Loucy (cell line): ENCODE measurements around the gene DENND2D.

Experiments
- H2AFZ ChIP-seq: fragments of 200-600 bp; sonication (generic); 2 replicates; pipeline ENCODE4 v1.6.0; 2016; ENCODE audit warnings: antibody characterized with exemption, mild to moderate bottlenecking, low read length, moderate library complexity
- H3F3A ChIP-seq: fragments of 200-600 bp; 2 replicates; pipeline ENCODE4 v1.6.0; 2016; ENCODE audit warnings: antibody characterized with exemption, low read depth, mild to moderate bottlenecking
- H3K27me3 ChIP-seq: fragments of 200-600 bp; sonication (generic); 2 replicates; pipeline ENCODE4 v1.6.1; 2014; ENCODE audit warnings: low read length, mild to moderate bottlenecking; ENCODE audit not compliant: insufficient read depth, poor library complexity, severe bottlenecking
- H3K36me3 ChIP-seq: fragments of 200-600 bp; sonication (generic); 2 replicates; pipeline ENCODE4 v1.6.1; 2016; ENCODE audit warnings: low read length; ENCODE audit not compliant: insufficient read depth
- H3K4me1 ChIP-seq: fragments of 200-600 bp; sonication (generic); 2 replicates; pipeline ENCODE4 v1.5.1; 2014; ENCODE audit warnings: low read length, mild to moderate bottlenecking; ENCODE audit not compliant: insufficient read depth, poor library complexity, severe bottlenecking
- H3K4me2 ChIP-seq: fragments of 200-600 bp; sonication (generic); 2 replicates; pipeline ENCODE4 v1.6.0; 2014; ENCODE audit warnings: antibody characterized with exemption, low read length, low read depth, mild to moderate bottlenecking; ENCODE audit not compliant: poor library complexity, severe bottlenecking
- H3K4me3 ChIP-seq: fragments of 200-600 bp; sonication (generic); 2 replicates; pipeline ENCODE4 v1.5.1; 2014; ENCODE audit warnings: low read length, mild to moderate bottlenecking, mixed read lengths; ENCODE audit not compliant: poor library complexity, severe bottlenecking
- H3K79me2 ChIP-seq: fragments of 200-600 bp; sonication (generic); 2 replicates; pipeline ENCODE4 v1.6.1; 2014; ENCODE audit warnings: low read length; ENCODE audit not compliant: insufficient read depth
- H3K9ac ChIP-seq: fragments of 200-600 bp; sonication (generic); 2 replicates; pipeline ENCODE4 v1.6.0; 2014; ENCODE audit warnings: mild to moderate bottlenecking, low read depth, low read length, moderate library complexity; ENCODE audit not compliant: poor library complexity, severe bottlenecking
- H3K9me2 ChIP-seq: fragments of 200-600 bp; sonication (generic); replicated peaks from 2 replicates; pipeline ENCODE4 v1.6.1; 2016; ENCODE audit warnings: low read depth, low read length, mixed read lengths
- H3K9me3 ChIP-seq: fragments of 200-600 bp; sonication (generic); 2 replicates; pipeline ENCODE4 v1.6.1; 2014; ENCODE audit warnings: mild to moderate bottlenecking, antibody characterized with exemption, low read length, low read depth; ENCODE audit not compliant: insufficient read depth
- H4K20me1 ChIP-seq: fragments of 200-600 bp; sonication (generic); 2 replicates; pipeline ENCODE4 v1.6.0; 2014; ENCODE audit warnings: antibody characterized with exemption, low read length, mild to moderate bottlenecking; ENCODE audit not compliant: insufficient read depth, poor library complexity, severe bottlenecking
- CTCF ChIP-seq: fragments of 200-600 bp; sonication (generic); conservative IDR thresholded peaks from 2 replicates; pipeline ENCODE4 v1.5.1; 2014; ENCODE audit warnings: mild to moderate bottlenecking, antibody characterized with exemption, low read length
- EZH2phosphoT487 ChIP-seq: fragments of 200-600 bp; IDR thresholded peaks from 2 replicates; pipeline ENCODE4 v1.6.1; 2018; ENCODE audit warnings: antibody characterized with exemption, mild to moderate bottlenecking, moderate library complexity, borderline replicate concordance

DENND2D gene

DNA sequence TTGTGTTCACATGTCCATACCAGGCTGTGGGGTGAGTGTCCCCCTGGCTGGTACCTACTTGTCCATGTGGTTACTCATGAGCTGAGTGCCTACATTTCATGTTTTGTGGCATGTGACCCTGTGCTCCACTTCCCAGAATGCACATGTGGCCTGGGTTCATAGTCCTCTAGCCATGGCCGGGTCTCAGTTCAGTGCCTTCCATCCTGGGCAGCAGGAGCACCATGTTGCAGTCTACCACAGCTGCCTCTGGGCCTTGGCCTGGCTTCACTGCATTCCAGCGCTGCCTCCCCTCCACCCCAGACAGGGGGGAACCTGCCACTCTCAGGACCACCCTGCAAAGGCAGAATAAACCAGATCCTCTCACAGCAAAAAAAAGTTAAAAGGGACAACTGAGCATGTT lies 54.9 kb downstream of the DENND2D start:
- TF ChIP-seq EZH2phosphoT487 (no peak), CTCF (no peak)
- no peak overlapping the region for H2AFZ ChIP-seq
- H3K9me3 ChIP-seq: no peaks in the 10 kb centered on the region
- H3K79me2 ChIP-seq: peaks cover 99% of the 10 kb centered on the region
- no peaks in the 10 kb centered on the region for H3K9me2 ChIP-seq
- H3K27me3 ChIP-seq: no peaks in the 10 kb centered on the region
- peak overlapping the region; percentile 52 for H3K4me2 ChIP-seq
- H3K9ac ChIP-seq: no peak overlapping the region
- peaks cover 79% of the 10 kb centered on the region for H4K20me1 ChIP-seq
- no peaks in the 10 kb centered on the region for H3F3A ChIP-seq
- H3K36me3 ChIP-seq: peaks cover 30% of the 10 kb centered on the region
- H3K4me1 ChIP-seq: peaks cover 85% of the 10 kb centered on the region
- no peak overlapping the region for H3K4me3 ChIP-seq

DNA sequence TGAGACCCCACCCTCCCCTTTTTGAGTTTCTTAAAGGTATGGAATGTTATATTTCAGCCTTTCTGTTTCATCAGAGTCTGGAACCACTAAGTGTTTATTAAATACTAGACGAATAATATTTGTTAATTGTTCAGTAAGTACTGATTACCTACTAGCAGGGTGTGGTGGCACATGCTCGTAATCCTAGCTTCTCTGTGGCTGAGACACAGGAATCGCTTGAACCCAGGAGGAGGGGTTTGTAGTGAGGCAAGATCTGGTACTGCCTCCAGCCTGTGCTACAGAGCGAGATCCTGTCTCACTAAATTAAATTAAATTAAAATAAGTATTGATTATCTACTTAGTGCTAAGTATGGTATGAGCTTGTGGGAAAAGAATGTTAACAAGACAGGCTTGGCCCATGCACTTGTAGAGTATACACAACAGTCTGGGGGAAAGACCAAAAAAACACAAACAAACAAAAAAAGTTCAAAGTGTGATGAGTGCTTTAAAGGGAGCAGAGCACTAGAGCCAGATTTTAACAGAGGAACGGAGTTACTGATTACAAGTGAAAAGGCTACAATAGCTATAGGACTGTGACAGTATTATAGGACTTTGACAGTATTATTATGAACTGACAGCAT lies 58.0 kb downstream of the DENND2D start:
- Histone ChIP-seq H2AFZ (no peak overlapping the region), H3K27me3 (no peaks in the 10 kb centered on the region), H3K9ac (peak overlapping the region; percentile 87), H3K36me3 (no peaks in the 10 kb centered on the region), H4K20me1 (peaks cover 56% of the 10 kb centered on the region), H3K9me3 (no peaks in the 10 kb centered on the region), H3K79me2 (peaks cover 93% of the 10 kb centered on the region), H3K4me3 (peak overlapping the region; percentile 98), H3F3A (no peaks in the 10 kb centered on the region), H3K4me2 (peak overlapping the region; percentile 99), H3K9me2 (no peaks in the 10 kb centered on the region), H3K4me1 (peaks cover 72% of the 10 kb centered on the region)
- TF ChIP-seq CTCF (no peak), EZH2phosphoT487 (no peak)

- Histone ChIP-seq H3K36me3 (no peaks in the 10 kb centered on the region), H3K4me1 (peaks cover 65% of the 10 kb centered on the region), H4K20me1 (peaks cover 47% of the 10 kb centered on the region), H3K9me2 (no peaks in the 10 kb centered on the region), H3F3A (no peaks in the 10 kb centered on the region), H3K4me2 (peak overlapping the region; percentile 99), H3K9me3 (no peaks in the 10 kb centered on the region), H3K79me2 (peaks cover 87% of the 10 kb centered on the region), H3K27me3 (no peaks in the 10 kb centered on the region), H3K9ac (peak overlapping the region; percentile 87), H2AFZ (no peak overlapping the region), H3K4me3 (peak overlapping the region; percentile 98)
- TF ChIP-seq EZH2phosphoT487 (no peak), CTCF (no peak)
Measured at GRCh38 chr1:111141245-111142220, 58.9 kb downstream of the DENND2D start.
